Endothelial cell of umbilical vein (primary cell): ENCODE results near the gene LDLRAD4. TPM values are rescaled to one million over a fixed set of nuclear protein-coding genes. Genes with fewer than 3 reads are reported as not detected.

Experiments
- BruUV-seq: library from RNA; stranded (reverse); fragments of 400-500 nt; replicated peaks from 2 replicates; lab custom pipeline; 2021; lab: Mats Ljungman, UMichigan
- CTCF ChIA-PET: fragments of 300-600, 350-600 bp; sonication (Branson Sonifier 250); formaldehyde crosslinking; loops from one replicate; lab custom pipeline; 2021; ENCODE audit warnings: antibody characterized with exemption, inconsistent platforms; lab: Charles Lee
- POLR2A ChIA-PET: fragments of 300-600, 350-600 bp; sonication (Branson Sonifier 250); formaldehyde crosslinking; loops from one replicate; lab custom pipeline; 2021; ENCODE audit warnings: antibody characterized with exemption, inconsistent platforms; lab: Charles Lee
- DNase-seq: peaks from one replicate; pipeline ENCODE4 v3.0.0-alpha.2; 2011; ENCODE audit warnings: low read depth, low spot score
- FAIRE-seq: peaks from 2 replicates; lab custom pipeline; 2011; peaks lifted over from hg19 to GRCh38; lab: Jason Lieb, UNC
- H2AFZ ChIP-seq: 2 replicates; pipeline ENCODE4 v1.6.0; 2012; ENCODE audit warnings: low read depth, low read length, control low read depth, inconsistent platforms
- H3K27ac ChIP-seq: 2 replicates; pipeline ENCODE4 v1.5.1; 2011; ENCODE audit warnings: low read depth, mild to moderate bottlenecking, control low read depth, low read length, moderate library complexity; ENCODE audit not compliant: insufficient read depth
- H3K27me3 ChIP-seq, 2 experiments: 2 replicates each; pipeline versions ENCODE4 v1.6.0 to v1.6.1; 2011; ENCODE audit warnings: low read length in 2 of 2, mixed read lengths in 1 of 2; ENCODE audit not compliant: control insufficient read depth in 2 of 2, insufficient read depth in 2 of 2
- H3K36me3 ChIP-seq, 2 experiments: 2 replicates in 1 of 2; 3 replicates in 1 of 2; pipeline ENCODE4 v1.5.1; 2011; ENCODE audit warnings: low read length in 2 of 2, mild to moderate bottlenecking in 1 of 2, moderate library complexity in 1 of 2; ENCODE audit not compliant: control insufficient read depth in 2 of 2, insufficient read depth in 2 of 2; ENCODE audit errors: extremely low read depth in 1 of 2
- H3K4me1 ChIP-seq: 3 replicates; pipeline ENCODE4 v1.5.1; 2011; ENCODE audit warnings: mild to moderate bottlenecking, low read length; ENCODE audit not compliant: control insufficient read depth, insufficient read depth; ENCODE audit errors: extremely low read depth
- H3K4me2 ChIP-seq: 2 replicates; pipeline ENCODE4 v1.6.1; 2011; ENCODE audit warnings: low read length, control low read depth, mixed read lengths; ENCODE audit not compliant: insufficient read depth
- H3K4me3 ChIP-seq, 3 experiments: fragments of 200-600 bp in 1 of 3; sonication (generic), shearing (Covaris generic) in 1 of 3; replicated peaks in 1 of 3; 2 replicates each; pipeline ENCODE4 v1.5.1; 2011 to 2016; ENCODE audit warnings: control low read depth in 3 of 3, low read length in 3 of 3, mild to moderate bottlenecking in 2 of 3, inconsistent platforms in 1 of 3, low read depth in 1 of 3, moderate library complexity in 1 of 3; ENCODE audit not compliant: insufficient read depth in 1 of 3
- H3K79me2 ChIP-seq: 2 replicates; pipeline ENCODE4 v1.6.0; 2012; ENCODE audit warnings: low read length, inconsistent platforms; ENCODE audit not compliant: control insufficient read depth, insufficient read depth
- H3K9ac ChIP-seq: replicated peaks from 2 replicates; pipeline ENCODE3; 2011; ENCODE audit warnings: low read length, control low read depth; ENCODE audit not compliant: insufficient read depth; ENCODE audit errors: extremely low read depth
- H3K9me1 ChIP-seq: replicated peaks from 3 replicates; pipeline ENCODE4 v1.6.0; 2011; ENCODE audit warnings: mild to moderate bottlenecking, low read length; ENCODE audit not compliant: control insufficient read depth, insufficient read depth; ENCODE audit errors: extremely low read depth
- H3K9me3 ChIP-seq: replicated peaks from 2 replicates; pipeline ENCODE4 v1.5.1; 2012; ENCODE audit warnings: low read length, inconsistent platforms; ENCODE audit not compliant: control insufficient read depth, insufficient read depth
- H4K20me1 ChIP-seq: replicated peaks from 2 replicates; pipeline ENCODE3; 2011; ENCODE audit warnings: mild to moderate bottlenecking, low read length; ENCODE audit not compliant: control insufficient read depth, insufficient read depth; ENCODE audit errors: extremely low read depth
- EZH2 ChIP-seq: IDR thresholded peaks from 2 replicates; pipeline ENCODE4 v1.6.1; 2012; ENCODE audit warnings: borderline replicate concordance, low read depth, mild to moderate bottlenecking, moderate library complexity, low read length, inconsistent platforms; ENCODE audit not compliant: severe bottlenecking
- FOS ChIP-seq: IDR thresholded peaks from 2 replicates; pipeline ENCODE4 v1.6.1; 2011; ENCODE audit warnings: mild to moderate bottlenecking, low read length, moderate library complexity, borderline replicate concordance; ENCODE audit not compliant: insufficient read depth
- GATA2 ChIP-seq: IDR thresholded peaks from 2 replicates; pipeline ENCODE4 v1.7.0; 2011; ENCODE audit warnings: low read depth, mild to moderate bottlenecking, moderate library complexity, mixed read lengths, low read length; ENCODE audit not compliant: insufficient read length, insufficient read depth
- JUN ChIP-seq: IDR thresholded peaks from 2 replicates; pipeline ENCODE4 v1.6.1; 2011; ENCODE audit warnings: borderline replicate concordance, low read depth; ENCODE audit not compliant: insufficient read length, insufficient read depth
- MAX ChIP-seq: IDR thresholded peaks from 2 replicates; pipeline ENCODE4 v1.6.1; 2011; ENCODE audit not compliant: insufficient read depth, insufficient read length
- MYC ChIP-seq: IDR thresholded peaks from one replicate; pipeline ENCODE4 v1.6.1; 2011; ENCODE audit warnings: mild to moderate bottlenecking, low read depth, low read length
- POLR2A ChIP-seq: IDR thresholded peaks from 2 replicates; pipeline ENCODE4 v1.6.1; 2012; ENCODE audit warnings: low read depth, mild to moderate bottlenecking, control low read depth, low read length
- POLR2AphosphoS5 ChIP-seq: IDR thresholded peaks from 2 replicates; pipeline ENCODE4 v1.6.1; 2012; ENCODE audit warnings: low read depth, mild to moderate bottlenecking, control low read depth, low read length, moderate library complexity; ENCODE audit not compliant: insufficient read depth
- dilution Hi-C: fragments of 300-500 bp; cut with MboI; formaldehyde crosslinking; loops from one replicate; pipeline ENCODE4 v1.15.0; 2019; ENCODE audit warnings: low sequenced_read_pairs; ENCODE audit not compliant: extremely low pct_ligation_motif_present
- intact Hi-C: fragments of 100-400 bp; cut with micrococcal nuclease; formaldehyde crosslinking; loops from one replicate; pipeline ENCODE4 v1.10.0; 2022
- polyA plus RNA-seq, 4 experiments: library from polyadenylated mRNA; depleted of rRNA in 3 of 4; stranded (reverse) in 3 of 4; unstranded in 1 of 4; fragments of >200 nt; gene quantifications; 2 replicates each; pipeline versions ENCODE4 v1.2.1 to v1.2.3, GENCODE V29; 2011 to 2012; ENCODE audit warnings: missing spikeins in 1 of 4
- total RNA-seq: library from RNA; stranded (reverse); gene quantifications from 2 replicates; pipeline ENCODE4 v1.2.3, GENCODE V29; 2021

Gene LDLRAD4
- total and polyA plus RNA-seq, 2 donors (not counting 3 experiments of a cell fraction or from before 2014, with no cell fraction given), result 5.2 to 6.5 TPM

- no peaks in the 10 kb centered on the region for H3K79me2 ChIP-seq
- no peaks in the 10 kb centered on the region for H4K20me1 ChIP-seq
- H3K36me3 ChIP-seq, result no peaks in the 10 kb centered on the region
- dilution Hi-C loops, result no loop called here
- CTCF ChIA-PET, result interaction anchor here (2.4 kb wide), 1 partner anchor 26 kb away, joined by 8 read pairs; no protein-coding TSS in a partner anchor
- peaks cover 4% of the 10 kb centered on the region in 2 experiments for H3K27me3 ChIP-seq
- H3K9me3 ChIP-seq, result no peaks in the 10 kb centered on the region
- no peak for TF ChIP-seq MYC
- no TSS peak for BruUV-seq
- no peak overlapping the region for H3K9ac ChIP-seq
- no peaks in the 10 kb centered on the region for H3K4me1 ChIP-seq
- H2AFZ ChIP-seq, result no peak overlapping the region
- no peak overlapping the region for H3K4me2 ChIP-seq
- POLR2A ChIA-PET, result no interaction called here
- DNase-seq (no peak), FAIRE-seq (no peak)
- no peak overlapping the region for H3K27ac ChIP-seq
- no peaks in the 10 kb centered on the region for H3K9me1 ChIP-seq
- no peak overlapping the region for H3K4me3 ChIP-seq
- intact Hi-C loops, result no loop called here
These were observed 365.3 kb downstream of the LDLRAD4 start for GRCh38 chr18:13583576-13584550.

GRCh38 chr18:13584825-13585224 lies 366.3 kb downstream of the LDLRAD4 start:
- Histone ChIP-seq H3K36me3 (no peaks in the 10 kb centered on the region), H3K9ac (no peak overlapping the region), H3K4me2 (no peak overlapping the region), H4K20me1 (no peaks in the 10 kb centered on the region), H3K4me1 (no peaks in the 10 kb centered on the region), H3K27ac (no peak overlapping the region), H3K9me1 (no peaks in the 10 kb centered on the region), H2AFZ (no peak overlapping the region), H3K79me2 (no peaks in the 10 kb centered on the region), H3K27me3 (peaks cover 4% of the 10 kb centered on the region in 2 experiments), H3K9me3 (no peaks in the 10 kb centered on the region), H3K4me3 (no peak overlapping the region)
- intact Hi-C loops, result no loop called here
- no TSS peak for BruUV-seq
- DNase-seq, result no peak
- POLR2A ChIA-PET, result no interaction called here
- CTCF ChIA-PET, result interaction anchor here (1.2 kb wide), 1 partner anchor 27 kb away, joined by 3 read pairs; no protein-coding TSS in a partner anchor
- no peak for FAIRE-seq
- dilution Hi-C loops, result no loop called here
- no peak for TF ChIP-seq GATA2
- TF ChIP-seq EZH2, result no peak
- no peak for TF ChIP-seq POLR2A
- no peak for TF ChIP-seq MAX
- TF ChIP-seq MYC, result no peak
- no peak for TF ChIP-seq FOS
- TF ChIP-seq JUN, result no peak
- no peak for TF ChIP-seq POLR2AphosphoS5
